IPS-18c (cell line): ENCODE results near the gene PLPP3.

Experiments used
- H3K4me3 ChIP-seq: 2 replicates; pipeline ENCODE4 v1.7.0; 2013; ENCODE audit warnings: low read depth, mild to moderate bottlenecking, low read length, moderate library complexity; ENCODE audit not compliant: insufficient read depth
- H3K9me3 ChIP-seq: one replicate; pipeline ENCODE4 v1.6.1; 2013; ENCODE audit warnings: mild to moderate bottlenecking, low read length, moderate library complexity; ENCODE audit not compliant: control insufficient read depth, insufficient read depth

PLPP3 gene

GRCh38 chr1:56557746-56558145, 21.6 kb downstream of the PLPP3 start:
- H3K4me3 ChIP-seq, result no peak overlapping the region
- H3K9me3 ChIP-seq, result no peaks in the 10 kb centered on the region

- Histone ChIP-seq H3K9me3 (no peaks in the 10 kb centered on the region), H3K4me3 (no peak overlapping the region)
These were observed 23.9 kb downstream of the PLPP3 start for GRCh38 chr1:56555448-56555847.

GRCh38 chr1:56553046-56553445, 26.3 kb downstream of the PLPP3 start:
- Histone ChIP-seq H3K9me3 (no peaks in the 10 kb centered on the region), H3K4me3 (no peak overlapping the region)

DNA sequence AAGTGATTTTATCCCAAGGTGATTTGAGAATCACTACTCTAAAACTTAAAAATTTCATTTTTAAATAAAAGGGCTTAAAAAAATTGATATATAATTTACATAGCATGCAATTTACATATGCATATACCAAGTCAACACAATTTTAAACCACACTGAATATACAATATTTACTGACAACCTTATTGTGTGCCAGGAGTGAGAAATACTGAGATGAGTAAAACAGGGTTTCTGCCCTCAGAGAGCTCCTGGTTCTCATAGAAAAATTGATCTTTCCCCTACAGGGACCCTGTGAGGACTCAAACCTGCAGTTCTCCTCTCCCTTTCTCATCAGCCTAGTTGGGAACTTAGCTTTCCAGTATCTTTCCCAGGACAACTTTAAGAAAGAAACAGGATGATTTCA, 27.0 kb downstream of the PLPP3 start:
- no peak overlapping the region for H3K4me3 ChIP-seq
- no peaks in the 10 kb centered on the region for H3K9me3 ChIP-seq

DNA sequence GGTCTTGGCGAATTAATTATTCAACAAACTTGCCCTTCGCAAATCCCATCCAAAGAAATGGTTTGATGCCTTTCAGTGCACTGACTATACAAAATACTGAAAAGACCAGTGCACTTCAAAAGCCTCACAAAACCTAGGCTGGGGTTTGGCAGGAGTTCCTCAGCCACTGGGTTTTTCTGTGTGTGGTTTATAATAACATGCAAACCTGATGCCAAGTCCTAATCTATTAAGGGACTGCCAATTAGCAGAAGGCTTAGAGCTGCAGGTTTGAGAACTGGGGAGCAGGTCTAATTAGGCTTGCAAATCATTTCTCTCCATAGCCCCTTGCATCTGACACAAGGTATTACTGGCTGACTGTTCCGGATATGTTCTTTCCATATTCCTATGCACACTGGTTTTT, 27.7 kb downstream of the PLPP3 start:
- no peaks in the 10 kb centered on the region for H3K9me3 ChIP-seq
- H3K4me3 ChIP-seq, result no peak overlapping the region

DNA sequence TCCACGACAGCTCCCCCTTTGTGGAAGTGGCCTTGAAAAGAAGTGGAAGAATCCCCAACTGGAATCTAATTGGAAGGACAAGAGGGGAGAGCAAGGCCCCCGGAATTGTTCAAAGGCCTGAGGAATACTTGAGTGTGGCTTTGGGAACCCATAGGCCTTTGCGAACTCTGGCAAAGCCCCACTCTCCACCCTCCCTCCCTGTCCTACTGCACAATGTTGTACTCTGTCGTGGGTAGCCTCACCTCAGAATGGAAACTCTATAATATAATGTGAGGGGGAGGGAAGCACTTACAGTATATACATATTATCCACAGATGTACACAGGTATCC, 28.5 kb downstream of the PLPP3 start:
- no peak overlapping the region for H3K4me3 ChIP-seq
- H3K9me3 ChIP-seq, result no peaks in the 10 kb centered on the region

DNA sequence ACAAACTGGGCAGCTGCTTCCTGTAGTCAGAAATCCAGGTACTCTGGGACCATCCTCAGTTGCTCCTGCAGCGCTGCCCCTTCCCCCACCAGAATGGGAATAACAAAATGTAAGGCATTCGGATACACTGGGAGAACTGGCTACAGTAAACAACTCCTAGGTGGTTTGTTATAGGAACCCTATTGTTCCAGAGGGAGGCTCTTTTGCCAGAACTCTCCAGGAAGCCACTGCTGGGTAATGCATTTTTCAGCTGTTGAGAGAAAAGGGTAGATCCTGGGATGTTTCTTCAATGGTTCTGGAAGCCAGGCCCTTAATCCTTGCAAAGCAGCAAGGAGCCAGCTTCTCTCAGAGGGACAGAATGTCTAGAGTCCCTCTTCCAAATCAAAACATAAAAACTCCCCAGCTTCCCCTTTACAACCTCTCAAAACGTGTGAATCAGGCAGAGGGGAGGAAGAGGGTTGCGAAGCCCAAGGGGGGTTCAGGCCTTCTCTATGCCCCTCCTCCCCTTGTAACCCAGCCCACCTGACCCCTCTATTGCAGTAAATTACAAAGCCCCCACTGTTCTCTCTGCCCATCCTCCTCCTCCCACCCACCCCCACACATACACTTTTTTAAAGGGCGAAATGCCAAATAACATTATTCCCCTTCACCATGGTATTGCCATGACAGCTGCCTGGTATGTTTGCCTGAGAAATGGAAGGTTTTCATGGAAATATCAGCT, 29.1 kb downstream of the PLPP3 start:
- Histone ChIP-seq H3K9me3 (no peaks in the 10 kb centered on the region), H3K4me3 (no peak overlapping the region)

DNA sequence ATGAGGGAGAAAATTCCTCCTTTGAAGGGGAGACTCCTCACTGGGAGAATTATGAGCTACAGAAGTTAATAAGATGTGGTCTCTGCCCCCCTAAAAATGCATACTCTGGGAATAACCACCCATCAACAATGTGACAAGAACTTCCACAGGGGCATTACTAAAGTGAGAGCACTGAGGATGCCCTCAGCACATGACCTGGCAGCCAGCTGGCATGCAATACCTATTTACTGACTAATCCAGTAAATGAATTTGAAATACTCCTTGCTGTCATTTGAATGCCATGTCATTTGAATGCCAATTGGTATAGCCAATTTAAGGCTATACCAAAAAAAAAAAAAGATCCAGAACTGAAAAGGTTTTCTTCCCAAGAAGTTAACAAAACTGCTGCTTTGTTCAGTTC, 30.8 kb downstream of the PLPP3 start:
- no peaks in the 10 kb centered on the region for H3K9me3 ChIP-seq

DNA sequence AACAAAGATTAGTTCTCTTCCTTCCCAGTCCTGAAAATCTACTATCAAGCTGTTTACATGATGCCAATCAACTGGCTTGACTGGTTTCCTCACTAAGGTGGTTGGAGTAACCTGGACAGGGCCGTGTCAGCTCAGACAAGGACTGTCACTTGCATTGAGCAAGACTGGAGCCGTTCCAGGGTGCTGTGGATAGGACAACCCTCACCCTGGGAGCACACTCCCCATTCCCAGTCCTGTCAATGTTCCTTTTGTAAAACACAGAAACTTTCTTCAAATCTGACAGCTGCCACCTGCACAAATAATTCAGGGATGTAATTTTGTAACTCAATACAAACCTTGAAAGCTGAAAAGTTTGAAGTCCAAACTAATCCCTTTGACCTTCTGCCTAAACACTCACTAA, 31.4 kb downstream of the PLPP3 start:
- Histone ChIP-seq H3K9me3 (no peaks in the 10 kb centered on the region), H3K4me3 (no peak overlapping the region)

More for the DNA sequence above, 30.8 kb downstream of the PLPP3 start:
- no peak overlapping the region for H3K4me3 ChIP-seq

DNA sequence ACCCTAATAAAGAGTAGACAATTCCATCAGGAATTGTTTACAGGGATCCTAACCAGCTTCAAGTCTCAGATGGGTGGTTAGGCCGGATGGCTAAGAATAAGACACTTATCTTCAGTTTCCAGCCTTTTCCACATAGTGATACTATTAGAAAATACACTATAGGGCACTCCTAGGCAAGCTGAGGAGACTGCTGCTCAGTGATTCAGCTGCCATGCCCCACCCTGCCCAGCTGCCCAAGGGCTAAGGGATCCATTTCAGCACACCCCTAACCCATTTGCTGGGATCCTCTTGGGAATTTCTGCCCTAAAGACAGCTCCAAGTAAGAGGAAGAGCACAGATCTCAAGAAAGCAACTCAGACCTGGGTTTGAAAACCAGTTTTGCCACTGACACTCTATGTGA, 31.9 kb downstream of the PLPP3 start:
- no peaks in the 10 kb centered on the region for H3K9me3 ChIP-seq
- H3K4me3 ChIP-seq, result no peak overlapping the region

GRCh38 chr1:56545711-56546110, 33.7 kb downstream of the PLPP3 start:
- Histone ChIP-seq H3K4me3 (no peak overlapping the region), H3K9me3 (no peaks in the 10 kb centered on the region)

GRCh38 chr1:56543783-56544612, 35.4 kb downstream of the PLPP3 start:
- Histone ChIP-seq H3K9me3 (no peaks in the 10 kb centered on the region), H3K4me3 (no peak overlapping the region)

DNA sequence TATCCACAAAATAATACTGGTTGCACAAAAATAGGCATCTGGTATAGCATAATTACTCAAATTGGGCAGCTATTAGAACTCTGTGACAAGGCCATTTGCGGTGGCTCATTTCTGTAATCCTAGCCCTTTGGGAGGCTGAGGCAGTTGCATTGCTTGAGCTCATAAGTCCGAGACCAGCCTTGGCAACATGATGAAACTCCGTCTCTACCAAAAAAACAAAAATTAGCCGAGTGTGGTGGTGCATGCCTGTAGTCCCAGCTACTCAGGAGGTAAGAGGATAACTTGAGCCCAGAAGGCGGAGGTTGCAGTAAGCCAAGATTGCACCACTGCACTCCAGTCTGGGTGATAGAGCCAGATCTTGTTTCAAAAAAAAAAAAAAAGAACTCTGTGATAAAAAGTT, 36.7 kb downstream of the PLPP3 start:
- H3K4me3 ChIP-seq, result no peak overlapping the region
- H3K9me3 ChIP-seq, result no peaks in the 10 kb centered on the region

DNA sequence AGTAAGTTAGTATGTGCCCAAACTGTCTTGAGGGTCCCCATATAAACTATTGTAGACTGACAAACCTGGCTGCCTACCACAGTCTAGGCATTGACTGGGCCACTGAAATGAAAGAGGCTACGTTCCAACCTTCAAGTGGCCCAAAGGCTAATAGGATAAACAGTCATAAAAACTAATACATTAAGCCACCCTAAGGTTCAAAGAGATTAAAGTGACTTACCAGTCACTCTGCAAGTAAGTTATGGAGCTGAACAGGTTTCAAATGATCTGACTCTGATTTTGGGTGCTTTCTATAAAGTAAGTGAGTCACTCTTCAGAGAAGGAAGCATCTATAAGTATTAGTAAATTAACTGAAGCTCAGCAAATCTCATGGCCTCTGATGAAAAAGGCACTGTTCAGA, 38.0 kb downstream of the PLPP3 start:
- H3K9me3 ChIP-seq, result no peaks in the 10 kb centered on the region
- no peak overlapping the region for H3K4me3 ChIP-seq

- Histone ChIP-seq H3K4me3 (no peak overlapping the region), H3K9me3 (no peaks in the 10 kb centered on the region)
These were observed 38.9 kb downstream of the PLPP3 start for GRCh38 chr1:56540467-56540866.

DNA sequence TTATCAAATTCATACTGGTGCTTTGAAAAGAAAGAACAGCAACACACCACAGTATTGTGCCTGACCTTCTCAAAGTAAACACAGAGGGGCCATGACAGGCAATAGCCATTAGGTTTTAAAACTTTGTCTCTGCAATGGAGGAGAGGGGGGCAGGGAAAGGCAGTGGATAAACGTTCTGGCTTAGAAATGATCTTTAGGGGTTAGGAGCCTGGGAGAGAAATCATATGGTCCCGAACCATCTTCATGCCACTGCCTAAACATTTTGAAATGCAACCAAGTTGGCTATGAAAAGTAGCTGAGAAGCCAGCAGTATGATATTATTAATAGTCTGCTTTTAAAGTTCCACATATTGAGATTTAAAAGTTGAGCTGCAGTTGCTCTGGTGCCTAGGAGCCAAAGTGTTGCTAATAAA, 39.8 kb downstream of the PLPP3 start:
- Histone ChIP-seq H3K9me3 (no peaks in the 10 kb centered on the region), H3K4me3 (no peak overlapping the region)

DNA sequence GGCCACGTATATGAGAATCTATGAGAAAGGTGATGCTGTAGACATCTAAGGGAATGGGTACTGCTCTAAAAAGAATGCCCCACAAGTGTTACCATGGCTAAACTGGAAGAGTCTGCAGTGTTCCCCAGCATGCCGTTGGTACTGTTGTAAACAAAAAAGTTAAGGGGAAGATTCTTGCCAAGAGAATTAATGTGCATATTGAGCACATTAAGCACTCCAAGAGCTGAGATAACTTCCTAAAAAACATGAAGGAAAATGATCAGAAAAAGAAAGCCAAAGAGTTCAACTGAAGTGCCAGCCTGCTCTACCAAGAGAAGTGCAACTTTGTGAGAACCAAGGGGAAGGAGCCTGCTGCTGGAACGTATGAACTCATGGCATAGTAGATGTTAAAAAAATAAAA, 40.8 kb downstream of the PLPP3 start:
- Histone ChIP-seq H3K4me3 (no peak overlapping the region), H3K9me3 (no peaks in the 10 kb centered on the region)

DNA sequence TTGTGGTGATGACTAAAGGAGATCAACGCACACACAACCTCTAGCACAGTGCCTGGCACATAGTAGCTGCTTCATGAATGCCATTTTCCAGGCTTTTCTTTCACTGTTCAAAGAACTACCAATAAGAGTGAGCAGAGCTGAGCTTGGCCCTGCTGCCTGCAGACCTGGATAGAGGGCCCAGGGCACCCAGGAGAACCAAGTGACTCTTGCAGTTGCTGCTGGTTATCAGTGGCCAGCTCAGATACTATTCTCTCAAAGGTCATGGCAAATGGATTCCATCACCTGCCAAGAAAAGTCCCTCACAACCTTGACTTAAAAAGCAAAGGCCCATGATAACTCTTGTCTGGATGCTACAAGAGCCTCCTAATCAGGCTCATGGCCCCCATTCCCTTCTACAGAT, 41.7 kb downstream of the PLPP3 start:
- H3K9me3 ChIP-seq, result no peaks in the 10 kb centered on the region
- no peak overlapping the region for H3K4me3 ChIP-seq

DNA sequence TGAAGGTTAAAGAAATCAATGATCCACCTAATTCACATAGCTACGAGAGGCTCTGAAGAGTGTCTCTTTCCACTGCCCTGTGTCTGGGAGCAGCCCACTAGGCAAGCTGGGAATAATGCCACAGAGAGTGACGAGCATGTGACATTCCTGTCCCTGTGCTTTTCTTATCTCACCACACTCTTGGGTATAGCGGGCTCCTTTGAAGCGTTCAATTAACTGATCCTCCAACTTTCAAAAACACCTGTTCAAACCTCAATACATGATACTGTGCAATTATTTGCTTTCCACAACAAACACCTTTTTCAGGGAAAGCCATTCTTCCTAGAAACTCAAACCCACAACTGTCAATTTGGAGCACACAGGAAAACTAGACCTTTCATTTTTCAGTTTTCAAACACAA, 43.4 kb downstream of the PLPP3 start:
- Histone ChIP-seq H3K4me3 (no peak overlapping the region), H3K9me3 (no peaks in the 10 kb centered on the region)
